OCI-LY3 (cell line): Measurements from ENCODE around the gene SPANXB1.
"Not testable (repeated sequence)": the region's sequence is repeated elsewhere in the genome, so short reads cannot be mapped to it uniquely, and the experiment has no call there.

Experiments
- H2AFZ ChIP-seq: fragments of 200-600, 300-600 bp; shearing (Covaris generic); 2 replicates; pipeline ENCODE4 v1.6.0; 2014; ENCODE audit warnings: antibody characterized with exemption, low read depth, low read length
- H3K27ac ChIP-seq: fragments of 200-600, 300-600 bp; sonication (generic); 2 replicates; pipeline ENCODE4 v1.5.1; 2014; ENCODE audit warnings: mild to moderate bottlenecking, low read length, moderate library complexity, mixed read lengths
- H3K27me3 ChIP-seq: fragments of 200-600, 300-600 bp; sonication (generic); 2 replicates; pipeline ENCODE4 v1.6.1; 2014; ENCODE audit warnings: low read depth, low read length, mixed read lengths
- H3K36me3 ChIP-seq: fragments of 200-600, 300-600 bp; sonication (generic); replicated peaks from 2 replicates; pipeline ENCODE3; 2014; ENCODE audit warnings: low read depth, low read length, mixed read lengths
- H3K4me1 ChIP-seq: fragments of 300-600, 200-600 bp; sonication (generic); 2 replicates; pipeline ENCODE4 v1.6.1; 2014; ENCODE audit warnings: low read length, mixed read lengths
- H3K4me2 ChIP-seq: fragments of 200-600, 300-600 bp; sonication (generic); 2 replicates; pipeline ENCODE4 v1.6.1; 2014; ENCODE audit warnings: low read length, mixed read lengths
- H3K4me3 ChIP-seq: fragments of 300-600, 200-600 bp; sonication (generic); 2 replicates; pipeline ENCODE4 v1.5.1; 2014; ENCODE audit warnings: antibody characterized with exemption, mild to moderate bottlenecking, low read length, moderate library complexity
- H3K79me2 ChIP-seq: fragments of 300-600, 200-600 bp; shearing (Covaris generic); 2 replicates; pipeline ENCODE4 v1.6.1; 2014; ENCODE audit warnings: mild to moderate bottlenecking, low read length, mixed read lengths
- H3K9ac ChIP-seq: fragments of 300-600, 200-600 bp; shearing (Covaris generic); 2 replicates; pipeline ENCODE4 v1.6.0; 2014; ENCODE audit warnings: mild to moderate bottlenecking, low read length, moderate library complexity
- H3K9me3 ChIP-seq: fragments of 200-600, 300-600 bp; shearing (Covaris generic); 2 replicates; pipeline ENCODE4 v1.6.1; 2014; ENCODE audit warnings: low read length, mixed read lengths; ENCODE audit not compliant: insufficient read depth
- H4K20me1 ChIP-seq: fragments of 200-600, 300-600 bp; sonication (generic); 2 replicates; pipeline ENCODE4 v1.6.1; 2016; ENCODE audit warnings: low read length, mixed read lengths; ENCODE audit not compliant: insufficient read depth
- CTCF ChIP-seq: fragments of 200-600, 300-600 bp; sonication (generic); IDR thresholded peaks from 2 replicates; pipeline ENCODE4 v1.5.1; 2014; ENCODE audit warnings: antibody characterized with exemption, low read length, low read depth
- EZH2phosphoT487 ChIP-seq: fragments of 200-600 bp; shearing (Covaris generic); IDR thresholded peaks from 2 replicates; pipeline ENCODE4 v1.6.1; 2018; ENCODE audit warnings: antibody characterized with exemption, mixed run types, low read depth

The SPANXB1 gene

DNA sequence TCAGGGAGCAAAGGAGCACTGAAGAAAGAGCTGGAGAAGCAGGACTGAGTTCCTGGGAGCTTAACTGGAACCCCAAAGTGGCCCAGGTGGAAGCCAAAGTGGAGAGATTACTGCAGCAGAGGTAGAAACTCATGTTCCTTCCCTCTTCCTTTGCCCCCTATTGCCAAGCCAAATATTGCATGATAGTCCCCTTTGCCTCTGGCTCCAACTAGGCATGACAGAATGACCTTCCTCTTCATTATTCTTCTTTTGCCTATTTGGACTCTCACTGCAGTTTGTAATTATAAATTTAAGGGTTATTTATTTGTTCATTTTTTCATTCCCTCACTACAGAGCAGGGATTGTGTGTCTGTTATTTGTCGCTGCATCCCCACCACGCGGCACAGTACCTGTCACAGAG, 22.1 kb upstream of the SPANXB1 start:
- Histone ChIP-seq H2AFZ (no peak overlapping the region), H3K36me3 (no peaks in the 10 kb centered on the region), H4K20me1 (no peaks in the 10 kb centered on the region), H3K4me3 (no peak overlapping the region), H3K4me2 (no peak overlapping the region), H3K27me3 (no peaks in the 10 kb centered on the region), H3K9ac (no peak overlapping the region), H3K79me2 (no peaks in the 10 kb centered on the region), H3K9me3 (no peaks in the 10 kb centered on the region), H3K4me1 (no peaks in the 10 kb centered on the region), H3K27ac (no peak overlapping the region)
- TF ChIP-seq CTCF: no peak
- TF ChIP-seq EZH2phosphoT487: no peak

- no peak overlapping the region for H3K9ac ChIP-seq
- no peaks in the 10 kb centered on the region for H3K36me3 ChIP-seq
- H2AFZ ChIP-seq: no peak overlapping the region
- no peaks in the 10 kb centered on the region for H3K27me3 ChIP-seq
- no peak overlapping the region for H3K4me2 ChIP-seq
- no peaks in the 10 kb centered on the region for H4K20me1 ChIP-seq
- no peak overlapping the region for H3K4me3 ChIP-seq
- no peaks in the 10 kb centered on the region for H3K4me1 ChIP-seq
- H3K9me3 ChIP-seq: no peaks in the 10 kb centered on the region
- no peak for TF ChIP-seq EZH2phosphoT487
- TF ChIP-seq CTCF: no peak
- H3K27ac ChIP-seq: no peak overlapping the region
- no peaks in the 10 kb centered on the region for H3K79me2 ChIP-seq
Measured at GRCh38 chrX:140983730-140984129, 18.7 kb upstream of the SPANXB1 start.

DNA sequence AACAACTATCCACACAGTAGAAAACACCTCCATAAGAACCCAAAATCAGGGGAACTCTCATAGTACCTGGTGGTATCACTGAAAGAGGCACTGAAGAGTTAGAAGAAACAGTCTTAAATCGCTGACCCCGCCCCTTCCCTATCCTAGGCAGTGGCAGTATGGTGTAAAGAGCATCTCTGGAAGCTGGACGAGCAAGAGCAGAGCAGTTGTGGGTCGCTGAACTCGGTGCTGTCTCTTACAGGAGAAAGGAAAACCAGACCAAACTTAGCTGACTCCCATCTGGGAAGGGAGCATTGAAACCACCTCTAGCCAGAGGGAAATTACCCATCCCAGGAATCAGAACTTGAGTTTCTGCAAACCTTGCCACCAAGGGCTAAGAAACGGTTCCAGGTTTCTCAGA, 2.8 kb downstream of the SPANXB1 start:
- not testable (repeated sequence) for H3K4me1 ChIP-seq, H3K36me3 ChIP-seq, H3K79me2 ChIP-seq, H3K9me3 ChIP-seq, H4K20me1 ChIP-seq, H2AFZ ChIP-seq, H3K9ac ChIP-seq, H3K27ac ChIP-seq, H3K4me2 ChIP-seq, H3K4me3 ChIP-seq, H3K27me3 ChIP-seq

- H2AFZ ChIP-seq, H3K36me3 ChIP-seq, H3K4me1 ChIP-seq, H3K9me3 ChIP-seq, H4K20me1 ChIP-seq, H3K79me2 ChIP-seq, H3K9ac ChIP-seq, H3K27ac ChIP-seq, H3K4me3 ChIP-seq, H3K4me2 ChIP-seq, H3K27me3 ChIP-seq: not testable (repeated sequence)
Measured at GRCh38 chrX:141044246-141044645, 41.9 kb downstream of the SPANXB1 start.

DNA sequence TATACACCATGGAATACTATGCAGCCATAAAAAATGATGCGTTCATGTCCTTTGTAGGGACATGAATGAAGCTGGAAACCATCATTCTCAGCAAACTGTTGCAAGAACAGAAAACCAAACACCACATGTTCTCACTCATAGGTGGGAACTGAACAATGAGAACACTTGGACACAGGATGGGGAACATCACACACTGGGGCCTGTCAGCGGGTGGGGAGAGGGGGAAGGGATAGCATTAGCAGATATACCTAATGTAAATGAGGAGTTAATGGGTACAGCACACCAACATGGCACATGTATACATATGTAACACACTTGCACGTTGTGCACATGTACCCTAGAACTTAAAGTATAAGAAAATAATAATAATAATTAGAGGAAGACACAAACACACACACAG, 47.5 kb downstream of the SPANXB1 start:
- not testable (repeated sequence) for H3K36me3 ChIP-seq, H3K27ac ChIP-seq, H3K79me2 ChIP-seq, H3K9ac ChIP-seq, H3K4me2 ChIP-seq, H3K9me3 ChIP-seq, H3K4me1 ChIP-seq, H2AFZ ChIP-seq, H3K27me3 ChIP-seq, H3K4me3 ChIP-seq, H4K20me1 ChIP-seq

DNA sequence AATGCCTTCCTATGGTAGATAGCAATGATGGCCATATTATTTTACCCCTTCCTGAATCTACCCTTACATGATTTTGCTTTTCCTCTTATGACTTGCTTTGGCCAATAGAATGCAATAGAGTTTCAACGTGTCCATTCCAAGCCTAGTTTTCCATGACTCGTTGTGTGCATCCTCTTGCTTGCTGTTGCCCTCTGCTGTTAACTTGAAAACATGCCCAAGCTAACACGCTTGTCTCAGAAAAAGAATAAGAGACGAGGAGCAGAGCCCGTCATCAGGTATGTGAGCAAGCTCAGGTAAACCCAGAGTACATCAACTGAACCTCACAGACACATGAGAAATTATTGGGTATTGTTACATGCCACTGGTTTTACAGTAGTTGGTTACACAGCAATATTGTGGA, 49.7 kb downstream of the SPANXB1 start:
- H3K9me3 ChIP-seq, H3K79me2 ChIP-seq, H3K4me1 ChIP-seq, H3K27ac ChIP-seq, H3K4me3 ChIP-seq, H3K9ac ChIP-seq, H3K36me3 ChIP-seq, H4K20me1 ChIP-seq, H2AFZ ChIP-seq, H3K4me2 ChIP-seq, H3K27me3 ChIP-seq: not testable (repeated sequence)
